Heart left ventricle (tissue), 16 donors: ENCODE data around the gene FOXO3B. TPM values are rescaled to one million over a fixed set of nuclear protein-coding genes. Genes with fewer than 3 reads are reported as not detected.
"Not testable (repeated sequence)": the region's sequence is repeated elsewhere in the genome, so short reads cannot be mapped to it uniquely, and the experiment has no call there.

ENCODE experiments used
- ATAC-seq, 4 donors: fragments of 200-7000 bp; cut with Tn5 transposase; one replicate each; pipeline ENCODE4 v1.9.1; 2020 to 2022; ENCODE audit warnings: moderate library complexity in 4 of 4, mild to moderate bottlenecking in 3 of 4, moderate number of reproducible peaks in 1 of 4
- DNase-seq, 5 donors: peaks; one replicate each; pipeline ENCODE4 v3.0.0-alpha.2; 2020
- H3K27ac ChIP-seq, 12 donors: fragments of 200-600 bp; sonication (generic) in 4 of 12; one replicate each; pipeline versions ENCODE4 v1.5.0 to v1.8.0; 2016 to 2022; ENCODE audit warnings: mild to moderate bottlenecking in 2 of 12
- H3K27me3 ChIP-seq, 9 donors: fragments of 200-600 bp; sonication (generic) in 2 of 9; one replicate each; pipeline versions ENCODE4 v1.5.1 to v1.8.0; 2016 to 2022; ENCODE audit warnings: mild to moderate bottlenecking in 3 of 9
- H3K36me3 ChIP-seq, 9 donors: fragments of 200-600 bp; sonication (generic) in 2 of 9; one replicate each; pipeline versions ENCODE4 v1.5.0 to v1.8.0; 2018 to 2022; ENCODE audit warnings: mild to moderate bottlenecking in 2 of 9
- H3K4me1 ChIP-seq, 12 donors: fragments of 200-600 bp; sonication (generic) in 4 of 12; one replicate each; pipeline versions ENCODE4 v1.5.0 to v1.8.0; 2016 to 2022; ENCODE audit warnings: mild to moderate bottlenecking in 3 of 12
- H3K4me3 ChIP-seq, 12 donors: fragments of 200-600 bp; sonication (generic) in 4 of 12; one replicate each; pipeline versions ENCODE4 v1.5.0 to v1.8.0; 2017 to 2022; ENCODE audit warnings: mild to moderate bottlenecking in 9 of 12, moderate library complexity in 4 of 12
- H3K9me3 ChIP-seq, 12 donors: fragments of 200-600 bp; sonication (generic) in 4 of 12; one replicate each; pipeline versions ENCODE4 v1.5.0 to v1.8.0; 2016 to 2022; ENCODE audit warnings: mild to moderate bottlenecking in 1 of 12
- POLR2A ChIP-seq, 2 donors: fragments of 450-650 bp; IDR thresholded peaks; one replicate each; pipeline ENCODE4 v1.6.1; 2017; ENCODE audit warnings: antibody characterized with exemption in 2 of 2, mild to moderate bottlenecking in 2 of 2, moderate library complexity in 2 of 2
- WGBS, 4 donors: extraction: QIAGEN DNeasy Blood & Tissue Kit in 2 of 4; methylation state at CpG; one replicate each; pipeline versions ENCODE4 v1.1.5 to v1.1.7; 2013 to 2018; 5-methylcytosine and 5-hydroxymethylcytosine counted together
- intact Hi-C, 10 donors: fragments of 100-400 bp; cut with DNase I; formaldehyde crosslinking; loops; one replicate each; pipeline versions ENCODE4 v1.11.1 to v1.14.2; 2022
- long read RNA-seq, 3 donors: library from polyadenylated mRNA; unstranded; transcript quantifications; one replicate each; pipeline ENCODE4 v2.0.0, GENCODE V29; 2020 to 2021
- polyA plus RNA-seq, 2 donors: library from polyadenylated mRNA; stranded (reverse); fragments of 200-250 nt; gene quantifications; one replicate each; pipeline ENCODE4 v1.2.3, GENCODE V29; 2013
- total RNA-seq, 9 donors: library from RNA; depleted of rRNA in 2 of 9; stranded (reverse); fragments of >200 nt in 2 of 9; fragmentation: NEBNext Ultra II Directional in 3 of 9; extraction: Animal tissue kit (Norgen Biotek cat#: 25700) in 3 of 9; gene quantifications; one replicate each; pipeline versions ENCODE4 v1.1.0 to v1.2.4, GENCODE V29; 2016 to 2023
- donor health status: ischemic (EF 13 %, LVEDD 7.1; RV severe dilation, severe dysfunction).
- donor health status: healthy with polysubstance abuse.
- donor health status: DM: no; HTN: yes; CAD: no.
- donor health status: DM: no; HTN: no; CAD: no.
- donor health status: ischemic (EF 25% LVEDD 6.9; RV normal size, moderate dysfunction).
- donor health status: ischemic (EF 25% LVEDD 5.7; RV mildly dilated, moderate dysfunction).
- donor health status: healthy.
- donor health status: DM: yes; HTN: yes; CAD: no.
- donor health status: ischemic (EF 35%, LVEDD 5.7; RV mildly dilated, moderate dysfunction).
- donor health status: nonischemic (EF 11% LVEDD 7.7; RV severe dilation, severe dysfunction).
- donor health status: DM: yes; HTN: yes; CAD: no.
- donor health status: PGD.
- donor health status: ischemic (EF 29% LVEDD 5.4; RV normal size, mild dysfunction).
- donor health status: nonischemic (EF 23%, LVEDD 6.1; RV moderate dilation, normal function).

The FOXO3B gene
- 1 to 10 TPM in 3 of 9 donors, under 1 TPM in 6; 0.32 to 5.1 (median 0.67) TPM for total RNA-seq
- 1 to 10 TPM in 1 of 2 donors, under 1 TPM in 1; 0.42 to 1.1 TPM for polyA plus RNA-seq
- long read RNA-seq, donor 1, partial matches to known transcripts, result 0 of 1 reads
- long read RNA-seq, donor 1, other reads (novel, unspliced or antisense), result 0 of 1 reads
- long read RNA-seq, donor 2, result 0 reads
- long read RNA-seq, donor 3, result 0 reads

- Histone ChIP-seq H3K4me3 (peak within 1 kb of the TSS; percentile 44 to 82 (median 58)), H3K27ac (peak within 1 kb of the TSS in 5 of 12 donors; percentile 9 to 62 (median 33))
- DNase-seq (peak; percentile 83 to 95 (median 93)), ATAC-seq (peak; percentile 95 to 99 (median 96))
- H3K4me1 ChIP-seq, intact Hi-C loops, H3K9me3 ChIP-seq, H3K27me3 ChIP-seq, H3K36me3 ChIP-seq: not testable (repeated sequence)
- TF ChIP-seq POLR2A (IDR thresholded peaks at IDR 0.05), result peak in 1 of 2 donors; percentile 20
- 0 to 1% (median 0%) methylated on average over 19 to 54 of the region's 58 CpGs; no CpG with 5 or more reads in 1 of the 4 donors for whole genome bisulfite sequencing, 4 donors
Measured at GRCh38 chr17:18681767-18682571, at the start of gene FOXO3B. Gene FOXO3B, minus strand, starts transcription at chr17:18682314. Its CDS starts 663 bp downstream, at chr17:18681651.

DNA sequence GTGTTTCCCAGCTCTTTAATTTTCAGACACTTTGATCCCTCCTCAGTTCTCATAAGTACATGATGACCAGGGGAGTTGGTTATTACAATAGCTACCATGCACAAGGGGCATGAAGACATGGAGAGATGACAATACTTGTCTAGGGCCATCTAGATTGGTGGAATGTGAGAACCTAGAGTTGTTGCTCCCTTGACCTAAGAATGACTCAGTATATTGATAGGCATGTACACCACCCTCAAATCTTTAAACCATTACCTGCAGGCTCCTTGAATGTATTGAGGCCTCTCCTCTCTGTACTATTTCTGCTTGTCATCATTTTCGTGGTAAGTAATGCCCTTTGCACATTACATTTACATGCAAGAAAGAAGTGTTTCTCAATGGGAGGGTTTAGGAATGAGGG lies 41.4 kb upstream of the FOXO3B start:
- ATAC-seq, H3K27ac ChIP-seq, H3K4me1 ChIP-seq, H3K36me3 ChIP-seq, H3K4me3 ChIP-seq, DNase-seq, intact Hi-C loops, H3K9me3 ChIP-seq, H3K27me3 ChIP-seq: not testable (repeated sequence)
- 92 to 100% (median 98%) methylated on average over 1 of the region's 1 CpG for WGBS, 4 donors

- H3K27ac ChIP-seq, ATAC-seq, H3K9me3 ChIP-seq, H3K4me1 ChIP-seq, DNase-seq, intact Hi-C loops, H3K27me3 ChIP-seq, H3K36me3 ChIP-seq: not testable (repeated sequence)
- WGBS, 4 donors, result 67 to 92% (median 73%) methylated on average over 3 to 5 of the region's 5 CpGs
- peak overlapping the region in 2 of 12 donors; percentile 8 to 17 for H3K4me3 ChIP-seq
Measured at GRCh38 chr17:18722612-18723011, 40.5 kb upstream of the FOXO3B start.

- H3K9me3 ChIP-seq, H3K36me3 ChIP-seq, DNase-seq, H3K4me1 ChIP-seq, intact Hi-C loops, H3K27ac ChIP-seq, H3K27me3 ChIP-seq: not testable (repeated sequence)
- 54 to 100% (median 64%) methylated on average over 1 to 3 of the region's 12 CpGs for WGBS, 4 donors
- peak; percentile 45 to 82 (median 70) for ATAC-seq
- H3K4me3 ChIP-seq, result peak overlapping the region in 1 of 12 donors; percentile 17
Measured at GRCh38 chr17:18721775-18722547, 39.8 kb upstream of the FOXO3B start.

DNA sequence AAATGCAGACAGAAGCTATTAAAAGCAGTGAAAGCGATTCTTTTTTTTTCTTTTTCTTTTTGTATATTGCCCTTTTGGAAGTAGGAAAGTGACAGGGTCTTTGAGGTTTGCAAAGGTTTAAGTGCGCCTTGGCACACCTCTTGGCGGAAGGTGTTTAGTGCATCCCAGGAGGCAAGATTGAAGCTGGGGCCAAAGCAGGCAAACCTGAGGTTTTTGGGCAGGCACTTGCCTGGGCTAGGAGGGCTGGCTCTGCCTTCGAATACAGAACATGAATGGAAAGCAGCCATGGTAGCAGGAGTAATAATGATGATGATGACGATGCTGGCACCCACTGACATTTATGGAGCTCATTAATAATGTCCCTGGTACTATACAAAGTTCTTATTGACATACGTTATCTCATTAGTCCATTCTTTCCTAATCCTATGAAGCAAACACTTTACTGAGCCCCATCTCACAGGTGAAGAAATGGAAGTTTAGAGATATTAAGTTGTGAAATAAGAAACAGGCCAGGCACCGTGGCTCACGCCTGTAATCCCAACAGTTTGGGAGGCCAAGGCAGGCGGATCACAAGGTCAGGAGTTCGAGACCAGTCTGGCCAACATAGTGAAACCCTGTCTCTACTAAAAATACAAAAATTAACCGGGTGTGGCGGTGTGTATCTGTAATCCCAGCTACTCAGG lies 37.5 kb upstream of the FOXO3B start:
- H3K27ac ChIP-seq, DNase-seq, ATAC-seq, intact Hi-C loops, H3K27me3 ChIP-seq, H3K9me3 ChIP-seq, H3K4me1 ChIP-seq, H3K4me3 ChIP-seq, H3K36me3 ChIP-seq: not testable (repeated sequence)
- 85 to 93% (median 89%) methylated on average over 12 of the region's 12 CpGs for WGBS, 4 donors

DNA sequence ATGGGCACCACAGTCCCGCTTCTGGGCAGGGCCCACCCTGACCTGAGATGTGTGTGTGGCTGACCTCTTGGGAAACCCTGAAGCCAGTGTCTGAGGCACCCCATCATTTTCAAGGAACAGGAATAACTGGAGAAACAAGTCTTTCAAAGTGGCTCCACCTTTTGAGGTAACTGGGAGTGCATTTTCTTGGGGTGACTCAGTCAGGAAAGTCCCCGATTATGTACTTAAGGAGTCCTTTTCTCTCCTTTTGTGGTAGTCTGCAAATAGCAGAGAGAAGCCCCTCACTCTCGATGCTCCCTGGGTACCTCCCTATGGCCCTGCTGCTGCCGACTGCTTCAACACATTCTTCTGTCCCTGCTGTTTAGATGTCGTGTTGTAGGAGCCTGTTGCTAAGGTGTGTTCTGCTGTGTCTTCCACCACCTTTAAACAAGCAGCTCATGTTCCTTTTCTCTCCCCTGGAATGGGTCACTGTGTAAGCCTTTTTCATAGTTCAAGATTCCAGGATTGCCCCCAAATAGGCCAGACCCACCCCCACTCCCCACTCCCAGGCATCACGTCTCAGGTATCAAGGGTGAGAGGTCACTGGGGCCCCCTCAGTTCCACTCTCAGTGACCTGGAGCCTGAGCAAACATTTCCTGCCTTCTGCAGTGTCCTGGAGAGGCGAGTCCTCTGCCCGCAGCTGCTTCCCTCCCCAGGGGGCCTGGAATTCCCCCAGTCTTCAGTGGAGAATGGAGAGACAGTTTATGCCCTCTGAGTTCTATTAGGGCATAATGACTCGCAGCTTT lies 36.7 kb upstream of the FOXO3B start:
- H3K4me1 ChIP-seq, DNase-seq, H3K4me3 ChIP-seq, H3K36me3 ChIP-seq, ATAC-seq, H3K27me3 ChIP-seq, H3K9me3 ChIP-seq, intact Hi-C loops, H3K27ac ChIP-seq: not testable (repeated sequence)
- 46 to 67% (median 59%) methylated on average over 7 to 8 of the region's 9 CpGs for WGBS, 4 donors
